ENCODE results near the gene TOP2A. TPM values are rescaled to one million over a fixed set of nuclear protein-coding genes. Genes with fewer than 3 reads are reported as not detected.

Gene TOP2A
- total RNA-seq, 2 experiments from 2014 or later = 410 to 416 TPM

DNA sequence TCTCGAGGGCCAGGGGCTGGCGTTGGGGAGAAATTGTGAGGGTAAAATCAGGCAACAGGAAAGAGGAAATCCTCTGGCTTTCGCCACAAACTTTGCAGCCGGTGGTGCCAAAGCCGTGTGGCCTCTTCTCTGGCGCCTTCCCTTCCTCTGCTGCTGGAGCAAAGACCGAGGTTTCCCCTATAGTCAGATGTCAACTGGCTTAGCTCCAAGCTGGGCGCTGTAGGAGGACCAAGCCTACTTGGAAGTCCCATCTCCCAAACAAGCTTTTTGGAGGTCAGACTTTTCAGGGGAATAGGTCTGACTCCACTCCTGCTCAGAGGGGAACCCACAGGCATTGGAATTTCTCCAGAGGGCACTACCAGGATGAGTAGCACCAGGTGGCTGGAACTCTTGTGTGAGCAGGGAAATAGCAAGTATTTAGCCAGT lies 30.5 kb upstream of the TOP2A start:
- intact Hi-C loops (cut with micrococcal nuclease) = no loop called here
- Mint-ChIP-seq H3K4me1 (ENCODE audit: low read depth) (peaks cover 36% of the 10 kb centered on the region), H3K4me3 (no peak overlapping the region), H3K9me3 (no peaks in the 10 kb centered on the region), H3K27me3 (ENCODE audit: low read depth) (no peaks in the 10 kb centered on the region), H3K36me3 (ENCODE audit: low read depth) (no peaks in the 10 kb centered on the region), H3K27ac (no peak overlapping the region)
- peak; percentile 38 for DNase-seq
- CTCF ChIA-PET = interaction anchor here (0.7 to 7.3 kb wide), 6 partner anchors 28 to 162 kb away, joined by 3 to 47 read pairs (median 6); partner anchors contain the start of gene TOP2A

DNA sequence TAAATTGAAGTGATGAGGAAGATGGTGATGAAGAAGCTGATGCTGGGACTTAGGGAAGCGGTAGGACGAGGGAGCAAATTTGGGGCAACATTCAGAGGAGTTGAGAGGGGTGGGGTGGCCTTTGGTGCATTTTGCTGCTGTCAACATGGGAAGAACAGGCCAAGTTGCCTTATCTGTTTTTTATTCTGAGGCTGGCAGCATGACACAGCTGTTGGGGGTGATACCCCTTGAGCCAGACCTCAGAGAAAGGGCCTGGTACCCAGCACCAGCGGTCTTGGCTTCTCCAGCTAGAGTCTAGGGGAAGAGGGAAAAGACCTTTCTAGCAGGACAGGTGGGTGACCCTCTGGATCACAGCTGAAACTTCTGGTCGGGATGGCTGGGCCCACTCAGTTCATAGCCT lies 30.1 kb upstream of the TOP2A start:
- H3K9me3 Mint-ChIP-seq = no peaks in the 10 kb centered on the region
- no peak overlapping the region for H3K4me3 Mint-ChIP-seq
- no peak overlapping the region for H3K27ac Mint-ChIP-seq
- no peak for DNase-seq
- peaks cover 36% of the 10 kb centered on the region for H3K4me1 Mint-ChIP-seq (ENCODE audit: low read depth)
- intact Hi-C loops (cut with micrococcal nuclease) = no loop called here
- no peaks in the 10 kb centered on the region for H3K36me3 Mint-ChIP-seq (ENCODE audit: low read depth)
- no peaks in the 10 kb centered on the region for H3K27me3 Mint-ChIP-seq (ENCODE audit: low read depth)
- CTCF ChIA-PET = interaction anchor here (0.7 to 7.3 kb wide), 6 partner anchors 21 to 163 kb away, joined by 3 to 47 read pairs (median 6); no protein-coding TSS in a partner anchor

DNA sequence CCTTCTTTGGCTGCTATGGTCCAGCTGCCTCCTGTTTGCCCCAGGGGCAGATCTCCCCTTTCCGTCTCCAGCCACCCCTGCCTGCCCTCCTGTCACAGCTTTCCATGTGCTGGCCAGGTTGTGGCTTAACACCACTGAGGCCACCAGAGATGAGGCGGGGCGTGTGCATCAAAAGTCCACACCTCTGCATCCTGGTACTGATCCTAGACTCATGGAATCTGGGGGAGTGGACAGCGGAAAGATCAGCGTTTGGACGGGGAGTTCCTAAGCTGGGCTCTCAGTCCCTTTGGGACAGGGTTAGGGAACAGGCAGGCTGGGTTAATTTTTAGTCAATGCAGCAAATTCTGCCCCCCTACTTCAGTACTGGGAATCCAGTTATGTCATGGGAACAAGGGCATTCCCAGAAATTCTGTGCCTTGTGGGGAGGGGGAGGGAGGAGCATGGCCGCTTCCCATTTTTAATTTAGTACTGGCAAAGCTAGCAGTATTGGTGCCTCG lies 29.5 kb upstream of the TOP2A start:
- peaks cover 4% of the 10 kb centered on the region for H3K27me3 Mint-ChIP-seq (ENCODE audit: low read depth)
- H3K27ac Mint-ChIP-seq = no peak overlapping the region
- no peak for DNase-seq
- intact Hi-C loops (cut with micrococcal nuclease) = no loop called here
- no peak overlapping the region for H3K4me3 Mint-ChIP-seq
- no peaks in the 10 kb centered on the region for H3K9me3 Mint-ChIP-seq
- CTCF ChIA-PET = interaction anchor here (1.1 to 7.3 kb wide), 5 partner anchors 21 to 114 kb away, joined by 3 to 47 read pairs (median 8); no protein-coding TSS in a partner anchor
- no peaks in the 10 kb centered on the region for H3K36me3 Mint-ChIP-seq (ENCODE audit: low read depth)
- H3K4me1 Mint-ChIP-seq (ENCODE audit: low read depth) = peaks cover 33% of the 10 kb centered on the region

DNA sequence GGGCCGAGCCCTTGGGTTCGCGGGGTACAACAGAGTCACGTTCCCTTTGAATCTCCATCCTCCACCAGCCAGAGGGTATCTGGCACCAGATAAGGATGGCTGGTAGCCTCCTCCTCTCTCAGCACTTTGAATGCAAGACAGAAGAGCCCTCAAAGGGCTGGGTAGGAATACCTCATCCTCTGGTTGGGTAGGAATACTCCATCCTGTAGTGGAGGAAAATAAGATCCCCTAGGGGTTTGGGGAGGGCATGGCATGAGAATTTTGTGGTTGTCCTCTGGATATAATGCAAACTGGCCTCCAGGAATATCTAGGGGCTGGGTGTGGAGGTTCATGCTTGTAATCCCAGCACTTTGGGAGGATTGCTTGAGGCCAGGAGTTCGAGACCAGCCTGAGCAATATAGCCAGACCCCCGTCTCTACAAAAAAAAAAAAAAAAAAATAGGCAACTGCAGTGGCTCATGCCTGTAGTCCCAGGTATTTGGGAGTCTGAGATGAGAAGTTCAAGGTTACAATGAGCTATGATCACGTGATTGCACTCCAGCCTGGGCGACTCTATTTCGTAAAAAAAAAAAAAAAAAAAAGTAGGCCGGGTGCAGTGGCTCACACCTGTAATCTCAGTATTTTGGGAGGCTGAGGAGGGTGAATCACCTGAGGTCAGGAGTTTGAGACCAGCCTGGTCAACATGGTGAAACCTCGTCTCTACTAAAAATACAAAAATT lies 28.2 kb upstream of the TOP2A start:
- no peak for DNase-seq
- Mint-ChIP-seq H3K27me3 (ENCODE audit: low read depth) (peaks cover 4% of the 10 kb centered on the region), H3K36me3 (ENCODE audit: low read depth) (no peaks in the 10 kb centered on the region), H3K4me3 (no peak overlapping the region), H3K9me3 (no peaks in the 10 kb centered on the region), H3K27ac (no peak overlapping the region), H3K4me1 (ENCODE audit: low read depth) (peaks cover 30% of the 10 kb centered on the region)
- intact Hi-C loops (cut with micrococcal nuclease) = loop anchor here (1.0 to 2.0 kb wide), 5 partner anchors 29 to 169 kb away; partner anchors contain the start of gene TOP2A
- CTCF ChIA-PET = interaction anchor here (0.6 to 7.3 kb wide), 6 partner anchors 30 to 162 kb away, joined by 3 to 47 read pairs (median 4); no protein-coding TSS in a partner anchor

DNA sequence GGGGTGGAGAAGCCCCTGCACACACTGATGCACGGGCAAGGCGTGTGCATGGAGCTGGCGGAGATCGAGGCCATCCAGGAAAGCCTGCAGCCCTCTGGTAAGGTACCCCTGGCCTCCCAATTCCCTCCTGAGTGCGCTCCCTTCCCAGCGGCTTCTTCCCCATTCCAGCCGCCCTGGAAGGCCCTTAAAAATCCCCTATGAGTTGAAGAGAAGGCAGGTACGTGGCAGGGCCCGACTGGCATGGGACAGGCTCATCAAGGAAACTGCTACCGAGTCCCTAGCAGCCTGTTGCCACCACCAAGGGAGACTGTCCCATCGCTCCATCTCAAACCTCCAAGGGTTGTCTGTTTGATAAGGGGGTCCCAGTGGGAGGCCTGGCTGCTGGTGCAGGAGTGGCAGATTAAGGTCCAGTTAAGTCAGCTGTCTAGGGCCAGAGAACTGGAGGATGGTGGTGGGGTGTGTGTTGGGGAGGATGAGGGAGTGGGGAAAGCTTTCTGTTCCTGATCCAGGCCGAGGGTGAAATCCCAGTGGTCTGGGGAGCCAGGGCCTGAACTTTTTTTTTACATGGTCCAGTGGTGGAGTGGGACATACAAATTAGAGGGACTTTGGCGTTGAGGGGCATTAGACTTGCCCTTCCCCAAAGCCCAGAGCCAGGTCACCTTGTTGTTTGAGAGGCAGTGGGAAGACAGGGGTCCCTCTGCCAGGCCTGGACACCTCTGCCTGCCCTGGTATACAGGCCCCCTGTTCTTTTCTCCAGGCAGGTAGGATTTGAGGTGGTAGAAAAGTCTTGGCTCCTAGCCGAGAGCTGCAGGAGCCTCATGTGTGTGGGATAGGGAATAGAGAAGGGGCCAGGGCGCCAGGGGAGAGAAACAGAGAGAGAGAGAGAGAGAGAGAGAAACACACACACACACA lies 26.5 kb upstream of the TOP2A start:
- peak; percentile 30 for DNase-seq
- peaks cover 4% of the 10 kb centered on the region for H3K27me3 Mint-ChIP-seq (ENCODE audit: low read depth)

DNA sequence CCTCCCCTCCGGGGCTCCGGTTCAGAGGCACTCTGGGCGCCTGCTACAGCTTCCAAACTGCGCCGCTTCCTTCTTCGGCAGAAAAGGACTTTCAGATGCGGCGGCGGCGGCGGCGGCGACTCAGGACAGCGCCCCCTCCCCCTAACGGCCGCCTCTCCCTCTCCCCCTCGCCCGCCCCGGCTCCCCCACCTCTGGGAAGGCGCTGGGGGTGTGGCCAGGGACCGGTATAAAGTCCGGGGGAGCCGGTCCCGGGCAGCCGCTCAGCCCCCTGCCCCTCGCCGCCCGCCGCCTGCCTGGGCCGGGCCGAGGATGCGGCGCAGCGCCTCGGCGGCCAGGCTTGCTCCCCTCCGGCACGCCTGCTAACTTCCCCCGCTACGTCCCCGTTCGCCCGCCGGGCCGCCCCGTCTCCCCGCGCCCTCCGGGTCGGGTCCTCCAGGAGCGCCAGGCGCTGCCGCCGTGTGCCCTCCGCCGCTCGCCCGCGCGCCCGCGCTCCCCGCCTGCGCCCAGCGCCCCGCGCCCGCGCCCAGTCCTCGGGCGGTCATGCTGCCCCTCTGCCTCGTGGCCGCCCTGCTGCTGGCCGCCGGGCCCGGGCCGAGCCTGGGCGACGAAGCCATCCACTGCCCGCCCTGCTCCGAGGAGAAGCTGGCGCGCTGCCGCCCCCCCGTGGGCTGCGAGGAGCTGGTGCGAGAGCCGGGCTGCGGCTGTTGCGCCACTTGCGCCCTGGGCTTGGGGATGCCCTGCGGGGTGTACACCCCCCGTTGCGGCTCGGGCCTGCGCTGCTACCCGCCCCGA lies 25.7 kb upstream of the TOP2A start, which contains the start of gene IGFBP4:
Gene IGFBP4, plus strand, starts transcription at position 255 of the 792 bp plus-strand sequence. Its CDS starts 286 bp downstream, at position 541.
- Mint-ChIP-seq H3K9me3 (no peaks in the 10 kb centered on the region), H3K36me3 (ENCODE audit: low read depth) (no peaks in the 10 kb centered on the region), H3K27ac (peak within 1 kb of the TSS; percentile 76), H3K4me1 (ENCODE audit: low read depth) (peaks cover 27% of the 10 kb centered on the region), H3K27me3 (ENCODE audit: low read depth) (peaks cover 4% of the 10 kb centered on the region), H3K4me3 (peak within 1 kb of the TSS; percentile 78)
- CTCF ChIA-PET = interaction anchor here (0.6 to 7.3 kb wide), 13 partner anchors 9 to 134 kb away, joined by 3 to 47 read pairs (median 5); partner anchors contain the start of gene TOP2A
- DNase-seq = peak; percentile 74
- intact Hi-C loops (cut with micrococcal nuclease) = loop anchor here (1.0 kb wide), 2 partner anchors 44 to 81 kb away; no protein-coding TSS in a partner anchor

More for the DNA sequence above, 26.5 kb upstream of the TOP2A start:
- peak overlapping the region; percentile 76 for H3K27ac Mint-ChIP-seq
- CTCF ChIA-PET = interaction anchor here (0.6 to 7.3 kb wide), 19 partner anchors 10 to 133 kb away, joined by 3 to 47 read pairs (median 5); partner anchors contain the start of gene TOP2A
- H3K4me1 Mint-ChIP-seq (ENCODE audit: low read depth) = peaks cover 30% of the 10 kb centered on the region
- H3K4me3 Mint-ChIP-seq = peak overlapping the region; percentile 78
- intact Hi-C loops (cut with micrococcal nuclease) = loop anchor here (1.0 to 2.0 kb wide), 3 partner anchors 45 to 171 kb away; no protein-coding TSS in a partner anchor
- no peaks in the 10 kb centered on the region for H3K9me3 Mint-ChIP-seq
- no peaks in the 10 kb centered on the region for H3K36me3 Mint-ChIP-seq (ENCODE audit: low read depth)

DNA sequence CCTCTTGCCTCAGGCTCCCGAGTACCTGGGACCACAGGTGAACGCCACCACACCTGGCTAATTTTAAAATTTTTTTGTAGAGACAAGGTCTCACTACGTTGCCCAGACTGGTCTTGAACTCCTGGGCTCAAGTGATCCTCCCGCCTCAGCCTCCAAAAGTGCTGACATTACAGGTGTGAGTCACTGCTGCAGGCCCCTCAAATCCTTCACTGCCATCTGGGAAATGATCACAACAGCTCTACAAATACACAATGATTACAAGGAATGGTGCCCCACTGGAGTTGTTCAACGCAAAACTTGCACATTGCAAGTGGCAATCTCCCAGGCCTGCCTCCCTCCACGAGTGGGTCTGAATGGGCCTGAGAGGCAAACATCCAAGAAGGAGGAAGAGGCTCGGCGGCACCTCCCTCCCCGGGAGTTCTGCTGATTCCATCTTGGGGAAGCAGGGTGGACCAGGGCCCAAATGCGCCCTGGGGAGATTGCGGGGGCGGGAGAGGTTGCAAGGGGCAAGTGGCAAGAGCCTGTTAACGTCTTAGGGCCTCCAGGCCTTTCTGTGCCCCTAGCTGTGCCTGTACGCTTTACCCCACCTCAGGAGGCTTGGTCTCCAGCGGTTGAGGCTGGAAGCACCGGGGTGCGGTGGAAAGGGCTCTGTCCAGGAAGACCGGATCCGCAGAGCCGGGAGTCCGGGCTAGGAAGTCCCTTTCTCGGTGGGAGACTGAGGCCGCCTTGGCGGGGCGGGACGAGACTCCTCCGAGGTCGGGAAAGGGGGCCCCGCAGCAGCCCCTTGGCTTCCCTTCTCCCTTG lies 24.9 kb upstream of the TOP2A start:
- no peaks in the 10 kb centered on the region for H3K36me3 Mint-ChIP-seq (ENCODE audit: low read depth)
- DNase-seq = no peak
- CTCF ChIA-PET = interaction anchor here (2.5 to 3.3 kb wide), 2 partner anchors 91 to 97 kb away, joined by 8 to 27 read pairs; no protein-coding TSS in a partner anchor
- H3K4me3 Mint-ChIP-seq = peak overlapping the region; percentile 34
- peaks cover 4% of the 10 kb centered on the region for H3K27me3 Mint-ChIP-seq (ENCODE audit: low read depth)
- H3K27ac Mint-ChIP-seq = no peak overlapping the region
- H3K4me1 Mint-ChIP-seq (ENCODE audit: low read depth) = peaks cover 22% of the 10 kb centered on the region
- H3K9me3 Mint-ChIP-seq = no peaks in the 10 kb centered on the region
- intact Hi-C loops (cut with micrococcal nuclease) = loop anchor here (1.0 kb wide), 2 partner anchors 43 to 80 kb away; no protein-coding TSS in a partner anchor

DNA sequence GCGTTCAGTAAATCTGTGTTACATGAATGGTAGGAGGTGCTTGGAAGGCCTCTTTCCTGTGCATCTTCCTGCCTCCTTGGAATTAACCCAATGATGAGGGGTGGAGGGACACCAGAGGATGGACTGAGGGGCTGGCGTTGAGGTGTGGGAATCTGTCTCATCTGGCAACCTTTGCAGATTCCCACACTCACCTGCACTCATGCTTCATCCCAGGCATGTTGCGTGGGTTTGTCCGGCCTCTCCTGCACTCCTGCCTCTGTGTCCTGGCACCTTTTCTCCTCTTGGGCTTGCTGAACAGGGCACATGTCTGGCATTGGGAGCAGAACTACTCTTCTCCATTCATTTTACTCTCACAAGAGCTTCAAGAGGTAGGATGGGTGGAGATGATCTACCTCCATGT lies 22.5 kb upstream of the TOP2A start:
- peaks cover 15% of the 10 kb centered on the region for H3K4me1 Mint-ChIP-seq (ENCODE audit: low read depth)
- no peaks in the 10 kb centered on the region for H3K36me3 Mint-ChIP-seq (ENCODE audit: low read depth)
- no peak for DNase-seq
- CTCF ChIA-PET = interaction anchor here (1.0 to 3.3 kb wide), 7 partner anchors 14 to 120 kb away, joined by 3 to 27 read pairs (median 3); no protein-coding TSS in a partner anchor
- intact Hi-C loops (cut with micrococcal nuclease) = no loop called here
- no peak overlapping the region for H3K27ac Mint-ChIP-seq
- no peak overlapping the region for H3K4me3 Mint-ChIP-seq
- H3K9me3 Mint-ChIP-seq = no peaks in the 10 kb centered on the region
- peaks cover 4% of the 10 kb centered on the region for H3K27me3 Mint-ChIP-seq (ENCODE audit: low read depth)

DNA sequence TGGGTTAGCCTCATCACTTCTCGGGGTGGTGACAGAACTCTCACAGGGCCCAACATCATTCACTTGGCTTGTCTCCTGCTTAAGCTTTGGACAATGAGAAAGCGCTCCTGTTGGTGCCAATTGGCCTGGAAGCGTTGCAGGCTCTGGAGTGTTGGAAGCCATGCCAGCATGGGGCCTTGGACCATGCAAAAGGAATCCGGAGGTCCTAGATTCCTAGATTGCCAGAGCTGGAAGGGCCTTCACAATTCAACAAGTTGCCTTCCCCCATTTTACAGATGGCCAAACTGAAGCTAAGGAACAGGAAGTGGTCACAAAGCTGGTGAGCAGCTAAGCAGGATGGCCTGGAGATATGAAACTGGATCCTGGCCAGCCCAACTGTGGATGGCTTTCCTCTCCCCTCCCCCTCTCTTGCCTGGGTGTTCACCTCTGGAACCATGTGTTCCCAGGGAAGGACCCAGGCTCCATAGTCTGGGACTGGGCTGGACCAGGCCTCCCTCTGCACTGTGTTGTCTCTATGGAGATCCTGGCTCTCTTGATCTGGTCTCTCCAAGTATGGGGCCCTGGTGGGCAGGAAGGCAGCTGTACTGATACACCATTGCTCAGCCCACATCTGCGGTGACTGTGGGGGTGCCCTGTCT lies 19.5 kb upstream of the TOP2A start:
- no peak for DNase-seq
- intact Hi-C loops (cut with micrococcal nuclease) = no loop called here
- Mint-ChIP-seq H3K27me3 (ENCODE audit: low read depth) (peaks cover under 1% of the 10 kb centered on the region), H3K27ac (no peak overlapping the region), H3K4me1 (ENCODE audit: low read depth) (peaks cover 7% of the 10 kb centered on the region), H3K9me3 (no peaks in the 10 kb centered on the region), H3K4me3 (no peak overlapping the region), H3K36me3 (ENCODE audit: low read depth) (no peaks in the 10 kb centered on the region)
- CTCF ChIA-PET = interaction anchor here (0.5 to 1.7 kb wide), 4 partner anchors 10 to 98 kb away, joined by 3 to 7 read pairs (median 4); no protein-coding TSS in a partner anchor

DNA sequence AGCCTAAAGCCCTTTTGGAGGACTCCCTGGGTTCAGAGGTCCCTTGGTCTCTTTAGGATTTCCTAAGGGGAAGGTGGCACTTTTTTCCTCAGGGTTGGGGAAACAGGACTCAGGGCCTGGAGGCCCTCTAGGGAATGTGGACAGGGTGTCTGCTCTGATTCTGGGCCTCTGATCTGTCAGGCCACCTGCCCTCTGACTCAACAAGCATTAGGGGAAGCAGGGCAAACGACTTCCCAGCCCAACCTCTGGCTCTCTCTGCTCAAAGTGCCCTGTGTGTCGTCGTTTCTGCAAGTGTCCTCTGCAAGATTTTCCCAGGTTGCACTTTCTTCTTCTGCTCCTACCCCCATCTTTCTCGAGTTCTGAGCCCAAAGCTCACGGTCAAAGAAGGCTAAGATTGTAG lies 18.9 kb upstream of the TOP2A start:
- Mint-ChIP-seq H3K9me3 (no peaks in the 10 kb centered on the region), H3K4me1 (ENCODE audit: low read depth) (peaks cover 7% of the 10 kb centered on the region), H3K4me3 (no peak overlapping the region), H3K27me3 (ENCODE audit: low read depth) (no peaks in the 10 kb centered on the region), H3K27ac (no peak overlapping the region), H3K36me3 (ENCODE audit: low read depth) (no peaks in the 10 kb centered on the region)
- CTCF ChIA-PET = interaction anchor here (0.9 to 1.7 kb wide), 2 partner anchors 10 to 27 kb away, joined by 3 to 7 read pairs; no protein-coding TSS in a partner anchor
- DNase-seq = no peak
- intact Hi-C loops (cut with micrococcal nuclease) = no loop called here
